ENCODE measurements around the gene LYZL1.

Gene LYZL1

GRCh38 chr10:29243066-29243465 is 45.8 kb upstream of the LYZL1 start:
- Histone ChIP-seq H3K23ac (ENCODE audit: low read depth, low read length, poor library complexity) (no peak overlapping the region), H3K14ac (ENCODE audit: low read length) (no peak overlapping the region), H3K9me3 (replicated peaks in 1 of 2; ENCODE audit: control insufficient read depth in 2 of 2, insufficient read depth in 1 of 2, low read depth in 1 of 2, low read length in 2 of 2) (no peaks in the 10 kb centered on the region), H3K9ac (ENCODE audit: low read depth, low read length, poor library complexity) (no peak overlapping the region), H3K4me2 (ENCODE audit: insufficient read depth, low read length, poor library complexity, severe bottlenecking) (no peak overlapping the region), H3K4me3 (ENCODE audit: low read length in 2 of 2) (no peak overlapping the region), H2BK12ac (ENCODE audit: low read length) (no peak overlapping the region), H4K91ac (ENCODE audit: low read depth, low read length, poor library complexity) (no peak overlapping the region), H2AK5ac (ENCODE audit: low read depth, low read length) (no peak overlapping the region), H3K27ac (replicated peaks; ENCODE audit: low read length) (no peak overlapping the region), H3K79me1 (ENCODE audit: low read depth, low read length) (no peaks in the 10 kb centered on the region), H3K36me3 (replicated peaks in 1 of 2; ENCODE audit: control insufficient read depth in 2 of 2, insufficient read depth in 2 of 2, low read length in 2 of 2) (no peaks in the 10 kb centered on the region), H3K18ac (ENCODE audit: low read length) (no peak overlapping the region), H2BK5ac (ENCODE audit: low read length) (no peak overlapping the region), H3K27me3 (ENCODE audit: control insufficient read depth in 3 of 3, insufficient read depth in 3 of 3, low read depth in 1 of 3, low read length in 3 of 3) (no peaks in the 10 kb centered on the region), H2BK15ac (ENCODE audit: low read length) (no peak overlapping the region), H2BK120ac (ENCODE audit: low read depth, low read length) (no peak overlapping the region), H4K8ac (ENCODE audit: low read depth, low read length) (no peak overlapping the region), H2AFZ (ENCODE audit: low read length) (no peak overlapping the region), H3K4me1 (ENCODE audit: control insufficient read depth in 2 of 2, insufficient read depth in 1 of 2, low read depth in 1 of 2, low read length in 2 of 2) (peaks cover 0 to 4% of the 10 kb centered on the region in 2 donors), H3K4ac (ENCODE audit: low read length) (no peak overlapping the region)
- DNase-seq (ENCODE audit: low spot score), result no peak
- WGBS, 2 donors (ENCODE audit: extremely low coverage in 2 of 2, insufficient read length in 2 of 2, insufficient replicate concordance in 1 of 2), result no CpG with 5 or more reads among the region's 5 CpGs

GRCh38 chr10:29243750-29244149 is 45.1 kb upstream of the LYZL1 start:
- no peak overlapping the region for H3K18ac ChIP-seq (ENCODE audit: low read length)
- H3K4me1 ChIP-seq (ENCODE audit: control insufficient read depth in 2 of 2, insufficient read depth in 1 of 2, low read depth in 1 of 2, low read length in 2 of 2), result peaks cover 0 to 4% of the 10 kb centered on the region in 2 donors
- WGBS, 2 donors (ENCODE audit: extremely low coverage in 2 of 2, insufficient read length in 2 of 2, insufficient replicate concordance in 1 of 2), result no CpG with 5 or more reads among the region's 1 CpG
- no peaks in the 10 kb centered on the region for H3K36me3 ChIP-seq (replicated peaks in 1 of 2; ENCODE audit: control insufficient read depth in 2 of 2, insufficient read depth in 2 of 2, low read length in 2 of 2)
- H3K9me3 ChIP-seq (replicated peaks in 1 of 2; ENCODE audit: control insufficient read depth in 2 of 2, insufficient read depth in 1 of 2, low read depth in 1 of 2, low read length in 2 of 2), result no peaks in the 10 kb centered on the region
- no peak overlapping the region for H2BK120ac ChIP-seq (ENCODE audit: low read depth, low read length)
- no peak for DNase-seq (ENCODE audit: low spot score)
- H3K14ac ChIP-seq (ENCODE audit: low read length), result no peak overlapping the region
- H2BK12ac ChIP-seq (ENCODE audit: low read length), result no peak overlapping the region
- H3K4me2 ChIP-seq (ENCODE audit: insufficient read depth, low read length, poor library complexity, severe bottlenecking), result no peak overlapping the region
- no peak overlapping the region for H2AK5ac ChIP-seq (ENCODE audit: low read depth, low read length)
- H3K4ac ChIP-seq (ENCODE audit: low read length), result no peak overlapping the region
- H3K23ac ChIP-seq (ENCODE audit: low read depth, low read length, poor library complexity), result no peak overlapping the region
- H4K91ac ChIP-seq (ENCODE audit: low read depth, low read length, poor library complexity), result no peak overlapping the region
- no peak overlapping the region for H3K9ac ChIP-seq (ENCODE audit: low read depth, low read length, poor library complexity)
- H3K27ac ChIP-seq (replicated peaks; ENCODE audit: low read length), result no peak overlapping the region
- H2BK15ac ChIP-seq (ENCODE audit: low read length), result no peak overlapping the region
- no peak overlapping the region for H4K8ac ChIP-seq (ENCODE audit: low read depth, low read length)
- no peaks in the 10 kb centered on the region for H3K79me1 ChIP-seq (ENCODE audit: low read depth, low read length)
- no peak overlapping the region for H2AFZ ChIP-seq (ENCODE audit: low read length)
- no peak overlapping the region for H3K4me3 ChIP-seq (ENCODE audit: low read length in 2 of 2)
- no peak overlapping the region for H2BK5ac ChIP-seq (ENCODE audit: low read length)
- no peaks in the 10 kb centered on the region for H3K27me3 ChIP-seq (ENCODE audit: control insufficient read depth in 3 of 3, insufficient read depth in 3 of 3, low read depth in 1 of 3, low read length in 3 of 3)

- Histone ChIP-seq H3K4me1 (ENCODE audit: control insufficient read depth in 2 of 2, insufficient read depth in 1 of 2, low read depth in 1 of 2, low read length in 2 of 2) (peaks cover 0 to 9% of the 10 kb centered on the region in 2 donors), H3K4me2 (ENCODE audit: insufficient read depth, low read length, poor library complexity, severe bottlenecking) (no peak overlapping the region), H3K27ac (replicated peaks; ENCODE audit: low read length) (no peak overlapping the region), H2BK15ac (ENCODE audit: low read length) (no peak overlapping the region), H4K8ac (ENCODE audit: low read depth, low read length) (no peak overlapping the region), H3K27me3 (ENCODE audit: control insufficient read depth in 3 of 3, insufficient read depth in 3 of 3, low read depth in 1 of 3, low read length in 3 of 3) (no peaks in the 10 kb centered on the region), H3K14ac (ENCODE audit: low read length) (no peak overlapping the region), H2AFZ (ENCODE audit: low read length) (no peak overlapping the region), H3K36me3 (replicated peaks in 1 of 2; ENCODE audit: control insufficient read depth in 2 of 2, insufficient read depth in 2 of 2, low read length in 2 of 2) (no peaks in the 10 kb centered on the region), H2BK120ac (ENCODE audit: low read depth, low read length) (no peak overlapping the region), H3K4me3 (ENCODE audit: low read length in 2 of 2) (no peak overlapping the region), H3K18ac (ENCODE audit: low read length) (no peak overlapping the region), H3K9me3 (replicated peaks in 1 of 2; ENCODE audit: control insufficient read depth in 2 of 2, insufficient read depth in 1 of 2, low read depth in 1 of 2, low read length in 2 of 2) (no peaks in the 10 kb centered on the region), H2AK5ac (ENCODE audit: low read depth, low read length) (no peak overlapping the region), H2BK12ac (ENCODE audit: low read length) (no peak overlapping the region), H3K4ac (ENCODE audit: low read length) (no peak overlapping the region), H3K9ac (ENCODE audit: low read depth, low read length, poor library complexity) (no peak overlapping the region), H3K79me1 (ENCODE audit: low read depth, low read length) (no peaks in the 10 kb centered on the region), H4K91ac (ENCODE audit: low read depth, low read length, poor library complexity) (no peak overlapping the region), H2BK5ac (ENCODE audit: low read length) (no peak overlapping the region), H3K23ac (ENCODE audit: low read depth, low read length, poor library complexity) (no peak overlapping the region)
- DNase-seq (ENCODE audit: low spot score), result no peak
- no CpG with 5 or more reads among the region's 7 CpGs for WGBS, 2 donors (ENCODE audit: extremely low coverage in 2 of 2, insufficient read length in 2 of 2, insufficient replicate concordance in 1 of 2)
Measured at GRCh38 chr10:29244978-29245377, 43.9 kb upstream of the LYZL1 start.

DNA sequence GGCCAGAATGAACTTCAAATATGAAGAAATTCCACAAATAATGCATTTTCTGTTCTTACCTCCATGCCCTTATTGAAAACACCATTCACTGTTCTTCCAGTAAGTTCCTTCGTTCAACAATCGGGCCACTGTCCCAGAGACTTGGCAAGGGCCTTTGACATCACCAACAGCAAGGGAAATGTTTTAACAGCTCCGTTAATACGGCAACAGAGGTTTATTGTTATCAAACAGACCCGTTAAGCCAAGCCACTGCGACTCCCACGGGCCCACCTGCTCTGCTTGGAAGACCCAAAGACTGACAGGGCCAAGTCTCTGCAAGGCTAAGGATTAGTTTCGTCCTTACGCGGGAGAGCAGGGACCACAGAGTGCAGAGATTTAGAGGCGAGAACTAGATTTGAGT is 43.4 kb upstream of the LYZL1 start:
- Histone ChIP-seq H3K27ac (replicated peaks; ENCODE audit: low read length) (no peak overlapping the region), H3K4ac (ENCODE audit: low read length) (no peak overlapping the region), H3K14ac (ENCODE audit: low read length) (no peak overlapping the region), H3K9me3 (replicated peaks in 1 of 2; ENCODE audit: control insufficient read depth in 2 of 2, insufficient read depth in 1 of 2, low read depth in 1 of 2, low read length in 2 of 2) (no peaks in the 10 kb centered on the region), H3K23ac (ENCODE audit: low read depth, low read length, poor library complexity) (no peak overlapping the region), H3K4me1 (ENCODE audit: control insufficient read depth in 2 of 2, insufficient read depth in 1 of 2, low read depth in 1 of 2, low read length in 2 of 2) (peaks cover 0 to 9% of the 10 kb centered on the region in 2 donors), H3K9ac (ENCODE audit: low read depth, low read length, poor library complexity) (no peak overlapping the region), H3K27me3 (ENCODE audit: control insufficient read depth in 3 of 3, insufficient read depth in 3 of 3, low read depth in 1 of 3, low read length in 3 of 3) (no peaks in the 10 kb centered on the region), H3K79me1 (ENCODE audit: low read depth, low read length) (no peaks in the 10 kb centered on the region), H3K4me2 (ENCODE audit: insufficient read depth, low read length, poor library complexity, severe bottlenecking) (no peak overlapping the region), H2BK5ac (ENCODE audit: low read length) (no peak overlapping the region), H2AFZ (ENCODE audit: low read length) (no peak overlapping the region), H2AK5ac (ENCODE audit: low read depth, low read length) (no peak overlapping the region), H3K4me3 (ENCODE audit: low read length in 2 of 2) (no peak overlapping the region), H4K91ac (ENCODE audit: low read depth, low read length, poor library complexity) (no peak overlapping the region), H2BK120ac (ENCODE audit: low read depth, low read length) (no peak overlapping the region), H3K36me3 (replicated peaks in 1 of 2; ENCODE audit: control insufficient read depth in 2 of 2, insufficient read depth in 2 of 2, low read length in 2 of 2) (no peaks in the 10 kb centered on the region), H3K18ac (ENCODE audit: low read length) (no peak overlapping the region), H4K8ac (ENCODE audit: low read depth, low read length) (no peak overlapping the region), H2BK12ac (ENCODE audit: low read length) (no peak overlapping the region), H2BK15ac (ENCODE audit: low read length) (no peak overlapping the region)
- WGBS, 2 donors (ENCODE audit: extremely low coverage in 2 of 2, insufficient read length in 2 of 2, insufficient replicate concordance in 1 of 2), result no CpG with 5 or more reads among the region's 11 CpGs
- no peak for DNase-seq (ENCODE audit: low spot score)
